HUES64 (cell line): Measurements from ENCODE around the gene CDH6.

Experiments used
- H3K27ac ChIP-seq: 2 replicates; pipeline ENCODE4 v1.7.0; 2013; ENCODE audit warnings: low read depth, low read length, inconsistent platforms
- H3K27me3 ChIP-seq: 2 replicates; pipeline ENCODE4 v1.6.1; 2013; ENCODE audit warnings: mild to moderate bottlenecking, low read length; ENCODE audit not compliant: insufficient read depth
- H3K36me3 ChIP-seq: 2 replicates; pipeline ENCODE4 v1.6.1; 2013; ENCODE audit warnings: mild to moderate bottlenecking, low read length; ENCODE audit not compliant: insufficient read depth
- H3K4me1 ChIP-seq: 2 replicates; pipeline ENCODE4 v1.6.1; 2013; ENCODE audit warnings: mild to moderate bottlenecking, low read length, moderate library complexity; ENCODE audit not compliant: insufficient read depth
- H3K4me3 ChIP-seq: 2 replicates; pipeline ENCODE4 v1.5.1; 2013; ENCODE audit warnings: mild to moderate bottlenecking, low read length, moderate library complexity
- H3K9ac ChIP-seq: 2 replicates; pipeline ENCODE4 v1.6.1; 2013; ENCODE audit warnings: mild to moderate bottlenecking, low read depth, low read length
- H3K9me3 ChIP-seq: 2 replicates; pipeline ENCODE4 v1.6.1; 2013; ENCODE audit warnings: low read depth, low read length; ENCODE audit not compliant: insufficient read depth
- WGBS: fragments of 150-250, 120-280 bp; methylation state at CpG from one replicate; pipeline ENCODE4 v1.1.7; 2013; ENCODE audit warnings: missing lambda C conversion rate; 5-methylcytosine and 5-hydroxymethylcytosine counted together

Gene CDH6

DNA sequence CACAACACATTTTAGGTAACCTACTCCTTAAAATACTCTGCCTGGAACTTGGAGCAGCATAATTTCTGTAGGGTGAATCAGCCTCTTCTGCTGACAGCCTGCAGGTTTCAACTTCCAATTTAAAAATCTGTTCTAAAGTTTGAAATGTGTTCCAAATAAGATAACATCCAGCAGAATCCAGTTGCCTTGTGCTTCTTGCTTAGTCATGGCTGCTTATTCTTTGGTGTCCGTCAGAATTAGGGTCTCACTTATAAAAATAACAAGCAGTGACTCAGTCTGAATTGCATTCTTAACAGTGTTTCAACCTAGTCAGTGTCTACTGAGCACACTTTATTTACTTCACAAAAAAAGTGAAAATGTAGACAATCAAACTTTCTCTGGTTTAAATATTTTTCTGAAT lies 3.7 kb downstream of the CDH6 start:
- no peaks in the 10 kb centered on the region for H3K9me3 ChIP-seq
- WGBS, result 81% methylated on average over 1 of the region's 1 CpG

DNA sequence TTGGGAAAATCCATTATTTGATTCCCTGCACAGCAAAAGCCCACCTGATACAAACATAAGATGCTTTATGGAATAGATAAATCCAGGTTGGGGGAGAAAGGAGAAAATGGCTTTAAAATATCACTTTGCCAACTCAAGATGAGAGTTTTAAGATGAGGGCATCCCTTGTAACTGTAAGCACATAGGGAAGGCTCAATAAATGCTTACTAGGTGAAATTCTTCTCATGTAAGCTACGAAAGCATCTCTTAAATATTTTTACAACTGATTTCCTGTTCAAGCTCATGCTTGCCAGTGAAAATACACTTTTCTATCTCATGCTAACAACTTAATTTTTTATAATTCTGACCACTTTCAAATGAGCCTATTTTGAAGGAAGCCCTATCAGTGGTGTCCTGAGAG lies 11.5 kb downstream of the CDH6 start:
- Histone ChIP-seq H3K27ac (no peak overlapping the region), H3K4me3 (no peak overlapping the region), H3K9me3 (no peaks in the 10 kb centered on the region), H3K36me3 (peaks cover 14% of the 10 kb centered on the region; the same call in 1 of the 2 replicates), H3K9ac (no peak overlapping the region), H3K27me3 (no peaks in the 10 kb centered on the region), H3K4me1 (no peaks in the 10 kb centered on the region)
- 92% methylated on average over 1 of the region's 1 CpG for WGBS

More for the DNA sequence above, 3.7 kb downstream of the CDH6 start:
- peaks cover 39% of the 10 kb centered on the region for H3K27me3 ChIP-seq
- no peak overlapping the region; the same call in 1 of the 2 replicates for H3K4me3 ChIP-seq
- no peak overlapping the region for H3K27ac ChIP-seq
- H3K4me1 ChIP-seq, result peaks cover 26% of the 10 kb centered on the region
- peaks cover 5% of the 10 kb centered on the region; the same call in 1 of the 2 replicates for H3K36me3 ChIP-seq
- no peak overlapping the region for H3K9ac ChIP-seq

DNA sequence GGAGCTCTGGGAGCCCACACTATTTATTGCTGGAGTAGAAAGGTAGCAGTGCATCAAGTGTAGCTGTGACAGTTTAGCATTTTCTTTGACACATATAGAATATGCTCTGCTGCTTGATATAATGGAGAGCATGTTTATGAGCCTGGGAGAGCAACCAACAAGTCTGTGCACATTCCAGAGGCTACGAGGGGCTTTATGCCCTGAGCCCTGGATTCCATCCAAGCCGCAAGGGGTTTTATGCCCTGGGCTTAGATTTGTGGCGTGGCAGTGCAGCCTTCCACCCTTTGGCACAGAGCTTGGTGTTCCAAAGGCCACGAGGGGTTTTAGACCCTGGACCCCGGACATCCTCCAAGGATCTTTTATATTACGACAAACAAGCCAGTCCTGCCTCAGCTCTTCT lies 14.6 kb downstream of the CDH6 start:
- Histone ChIP-seq H3K27me3 (no peaks in the 10 kb centered on the region), H3K9ac (no peak overlapping the region), H3K27ac (no peak overlapping the region), H3K9me3 (no peaks in the 10 kb centered on the region), H3K4me1 (peaks cover under 1% of the 10 kb centered on the region; the same call in 1 of the 2 replicates), H3K4me3 (no peak overlapping the region), H3K36me3 (peaks cover 10% of the 10 kb centered on the region; the same call in 1 of the 2 replicates)
- 96% methylated on average over 6 of the region's 6 CpGs for WGBS

DNA sequence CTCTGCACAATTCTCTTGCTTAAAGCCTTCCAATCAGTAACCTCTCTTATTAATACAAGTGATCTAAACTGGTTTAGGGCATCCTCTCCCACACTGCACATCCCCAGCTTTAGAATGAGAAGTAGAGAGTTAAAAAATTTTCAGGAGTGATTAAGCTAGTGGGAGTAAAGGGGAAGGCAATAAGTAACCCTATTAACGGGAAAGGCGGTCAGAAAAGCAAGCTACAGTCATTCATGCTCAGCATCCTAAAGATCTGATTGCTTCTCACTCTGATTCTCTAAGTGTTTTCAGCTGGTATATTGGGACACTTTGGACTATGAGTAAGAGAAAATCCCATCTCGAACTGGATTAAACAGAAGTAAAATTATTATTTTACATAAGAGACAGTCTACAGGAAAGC lies 15.8 kb downstream of the CDH6 start:
- Histone ChIP-seq H3K4me1 (peaks cover 12% of the 10 kb centered on the region; the same call in 1 of the 2 replicates), H3K4me3 (no peak overlapping the region), H3K36me3 (peaks cover 10% of the 10 kb centered on the region; the same call in 1 of the 2 replicates), H3K9ac (no peak overlapping the region), H3K27me3 (no peaks in the 10 kb centered on the region), H3K27ac (no peak overlapping the region), H3K9me3 (no peaks in the 10 kb centered on the region)
- 98% methylated on average over 2 of the region's 3 CpGs for WGBS

DNA sequence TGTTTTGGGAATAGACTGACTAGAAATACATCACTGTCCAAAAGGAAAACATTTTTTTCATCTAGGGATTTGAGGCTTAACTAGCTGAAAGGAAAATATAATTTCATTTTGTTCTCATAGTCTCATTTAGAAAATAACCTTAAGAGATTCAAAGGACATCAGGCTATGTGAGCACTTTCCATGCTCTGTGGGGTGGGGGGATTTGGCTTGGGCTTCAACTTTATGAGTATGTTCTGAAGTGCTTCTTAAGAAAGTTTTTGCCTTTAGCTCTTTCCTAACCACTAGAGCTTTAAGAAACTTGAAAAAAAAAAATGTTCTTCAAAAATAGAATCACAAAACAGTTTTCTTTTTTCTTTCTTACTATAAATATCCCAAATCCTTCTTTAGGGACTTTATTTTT lies 17.6 kb downstream of the CDH6 start:
- Histone ChIP-seq H3K9me3 (no peaks in the 10 kb centered on the region), H3K27ac (no peak overlapping the region), H3K27me3 (no peaks in the 10 kb centered on the region), H3K4me1 (peaks cover 12% of the 10 kb centered on the region; the same call in 1 of the 2 replicates), H3K4me3 (no peak overlapping the region), H3K9ac (no peak overlapping the region), H3K36me3 (peaks cover 4% of the 10 kb centered on the region; the same call in 1 of the 2 replicates)

DNA sequence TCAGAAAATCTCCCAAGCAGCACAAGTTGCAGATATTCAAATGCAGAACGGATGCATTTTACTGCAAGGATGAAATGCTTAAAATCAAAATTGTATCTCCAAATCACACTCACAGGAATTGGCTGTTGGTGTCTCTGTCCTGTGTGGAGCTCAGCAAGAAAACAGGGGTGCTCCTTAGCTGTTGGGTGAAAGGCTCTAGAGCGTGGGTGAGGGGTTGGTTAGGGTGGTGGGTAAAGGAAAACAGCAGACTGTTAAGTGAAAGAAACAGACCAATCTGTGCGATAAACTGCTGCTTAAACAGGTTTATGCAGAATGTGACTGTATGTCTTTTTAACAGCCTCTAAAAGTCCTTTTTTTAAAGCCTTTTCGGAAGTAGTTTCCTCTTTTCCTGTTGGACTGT lies 19.8 kb downstream of the CDH6 start:
- Histone ChIP-seq H3K27me3 (no peaks in the 10 kb centered on the region), H3K4me1 (peaks cover 12% of the 10 kb centered on the region; the same call in 1 of the 2 replicates), H3K4me3 (no peak overlapping the region), H3K27ac (no peak overlapping the region), H3K9ac (no peak overlapping the region), H3K36me3 (no peaks in the 10 kb centered on the region; the same call in 1 of the 2 replicates), H3K9me3 (no peaks in the 10 kb centered on the region)
- WGBS, result 94% methylated on average over 4 of the region's 4 CpGs

DNA sequence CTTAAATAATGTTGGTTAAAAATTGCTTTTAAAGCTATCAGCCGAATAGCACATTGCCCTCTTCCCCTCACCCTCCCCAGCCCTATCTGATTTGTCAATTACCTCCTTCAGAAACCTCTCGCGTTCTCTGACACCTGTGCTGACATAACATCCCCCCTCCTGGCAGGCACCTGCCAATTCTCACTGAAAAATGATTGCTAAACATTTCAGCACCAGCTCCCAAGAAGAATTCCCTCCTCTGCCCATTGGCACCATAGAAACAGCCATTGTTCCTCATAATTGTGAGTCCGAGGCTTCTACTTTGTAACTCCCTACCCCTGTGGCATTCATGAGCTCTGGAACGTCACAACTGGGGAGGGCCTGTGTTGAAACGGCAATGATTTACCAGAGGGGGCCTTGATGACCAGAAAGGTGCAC lies 20.2 kb downstream of the CDH6 start:
- Histone ChIP-seq H3K9me3 (no peaks in the 10 kb centered on the region), H3K27ac (no peak overlapping the region), H3K9ac (no peak overlapping the region), H3K36me3 (no peaks in the 10 kb centered on the region; the same call in 1 of the 2 replicates), H3K4me3 (no peak overlapping the region), H3K27me3 (no peaks in the 10 kb centered on the region), H3K4me1 (peaks cover 12% of the 10 kb centered on the region; the same call in 1 of the 2 replicates)
- 77% methylated on average over 6 of the region's 6 CpGs for WGBS

DNA sequence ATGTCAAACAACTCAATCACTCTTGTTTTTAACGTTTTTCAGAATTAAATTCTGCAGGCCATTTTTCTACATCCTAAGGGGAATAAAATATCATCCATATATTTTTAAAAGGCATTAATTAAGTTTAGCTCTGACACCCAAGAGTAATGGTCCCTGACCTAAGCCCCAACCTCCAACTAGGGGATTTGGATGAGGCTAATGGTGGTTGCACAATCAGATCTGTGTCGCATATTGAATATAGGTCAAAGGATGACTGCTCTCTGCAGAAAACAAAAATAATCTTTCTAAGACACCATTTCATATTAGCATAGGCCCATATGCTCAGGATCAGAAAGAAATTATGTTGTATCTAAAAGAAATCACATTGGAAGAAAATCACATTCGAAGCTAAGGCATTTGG lies 20.7 kb downstream of the CDH6 start:
- peaks cover 12% of the 10 kb centered on the region; the same call in 1 of the 2 replicates for H3K4me1 ChIP-seq
- H3K27ac ChIP-seq, result no peak overlapping the region
- H3K27me3 ChIP-seq, result no peaks in the 10 kb centered on the region
- H3K9me3 ChIP-seq, result no peaks in the 10 kb centered on the region
- no peaks in the 10 kb centered on the region; the same call in 1 of the 2 replicates for H3K36me3 ChIP-seq
- 86% methylated on average over 2 of the region's 3 CpGs for WGBS
- H3K4me3 ChIP-seq, result no peak overlapping the region
- no peak overlapping the region for H3K9ac ChIP-seq

DNA sequence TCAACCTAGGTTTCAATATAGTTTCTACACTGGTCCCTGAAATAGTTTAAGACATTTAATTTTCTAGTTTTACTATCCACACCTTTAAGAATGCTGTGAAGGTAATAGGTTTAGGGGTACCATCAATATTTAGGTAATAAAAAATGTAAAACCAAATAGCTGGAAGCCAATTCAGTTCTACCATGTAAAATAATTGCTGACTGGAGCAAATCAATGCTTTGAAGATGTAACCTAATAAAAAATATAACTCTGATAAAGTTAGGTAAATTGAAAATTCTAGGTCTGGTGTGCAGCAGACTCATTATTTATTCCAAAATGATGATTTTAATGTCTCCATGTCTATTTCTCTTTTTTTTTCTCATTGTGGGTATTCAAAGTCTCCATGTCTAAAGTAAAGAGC lies 21.8 kb downstream of the CDH6 start:
- Histone ChIP-seq H3K27me3 (no peaks in the 10 kb centered on the region), H3K9ac (no peak overlapping the region), H3K4me3 (no peak overlapping the region), H3K4me1 (peaks cover 12% of the 10 kb centered on the region; the same call in 1 of the 2 replicates), H3K36me3 (no peaks in the 10 kb centered on the region; the same call in 1 of the 2 replicates), H3K9me3 (no peaks in the 10 kb centered on the region), H3K27ac (no peak overlapping the region)

DNA sequence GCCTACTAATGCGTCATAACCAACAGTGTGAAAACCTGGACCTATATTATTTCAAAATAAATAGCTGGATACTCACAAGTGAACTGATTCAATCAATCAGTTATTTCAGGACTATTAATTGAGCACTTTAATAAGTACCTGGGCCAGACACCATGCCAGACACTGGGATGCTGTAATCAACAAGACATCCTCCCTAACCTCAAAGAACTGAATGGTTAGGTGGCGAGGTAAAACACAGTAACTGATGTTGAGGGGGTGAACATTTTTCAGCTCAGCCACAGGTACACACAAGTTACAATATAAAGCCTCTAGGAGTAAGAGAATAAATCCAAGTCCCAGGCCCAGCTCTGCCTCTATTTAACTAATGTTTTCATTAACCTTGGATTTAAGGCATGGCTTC lies 24.0 kb downstream of the CDH6 start:
- Histone ChIP-seq H3K4me3 (no peak overlapping the region), H3K9ac (no peak overlapping the region), H3K27ac (no peak overlapping the region), H3K36me3 (no peaks in the 10 kb centered on the region; the same call in 1 of the 2 replicates), H3K9me3 (no peaks in the 10 kb centered on the region), H3K27me3 (no peaks in the 10 kb centered on the region), H3K4me1 (peaks cover 12% of the 10 kb centered on the region; the same call in 1 of the 2 replicates)
- WGBS, result 83% methylated on average over 1 of the region's 2 CpGs

DNA sequence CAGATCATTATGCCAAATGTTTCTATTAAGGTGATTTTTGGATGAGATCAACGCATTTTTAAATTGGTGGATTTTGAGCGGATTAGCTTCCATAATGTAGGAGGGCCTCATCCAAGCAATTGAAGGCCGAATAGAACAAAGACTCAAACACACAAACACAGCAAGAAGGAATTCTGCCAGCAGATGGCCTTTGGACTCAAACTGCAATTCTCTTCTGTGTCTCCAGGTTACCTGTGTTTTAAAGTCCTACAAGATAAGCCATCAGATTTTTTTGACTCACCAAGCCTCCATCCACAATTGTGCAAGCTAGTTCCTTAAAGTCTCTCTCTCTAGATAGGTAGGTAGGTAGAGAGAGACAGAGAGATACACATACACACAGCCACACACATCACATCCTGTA lies 25.5 kb downstream of the CDH6 start:
- H3K9me3 ChIP-seq, result no peaks in the 10 kb centered on the region
- H3K27ac ChIP-seq, result no peak overlapping the region
- no peaks in the 10 kb centered on the region; the same call in 1 of the 2 replicates for H3K36me3 ChIP-seq
- 0 out of 2 replicates have a peak, but pooled peaks cover 2% of the 10 kb centered on the region for H3K4me1 ChIP-seq
- no peaks in the 10 kb centered on the region for H3K27me3 ChIP-seq
- no peak overlapping the region for H3K9ac ChIP-seq
- no peak overlapping the region for H3K4me3 ChIP-seq
- WGBS, result 95% methylated on average over 3 of the region's 3 CpGs

DNA sequence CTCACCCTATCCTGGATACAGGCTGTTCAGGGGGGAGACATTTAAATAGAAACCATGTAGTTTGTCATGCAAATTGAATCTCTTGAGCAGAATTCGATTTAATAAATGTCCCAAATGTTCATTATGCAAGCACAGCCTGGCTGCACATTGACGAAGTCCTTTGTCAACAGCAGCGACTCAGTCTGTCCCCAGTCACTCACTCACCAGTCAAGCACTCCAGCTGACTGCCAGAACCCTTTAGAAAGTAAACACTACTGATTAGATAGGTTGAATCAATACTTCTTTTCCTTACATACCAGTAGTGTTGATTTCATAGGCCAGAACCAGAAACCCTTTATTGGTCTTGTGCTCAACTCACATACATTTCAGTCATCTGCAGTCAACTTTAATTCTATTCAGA lies 27.5 kb downstream of the CDH6 start:
- Histone ChIP-seq H3K9ac (no peak overlapping the region), H3K27ac (no peak overlapping the region), H3K4me1 (no peaks in the 10 kb centered on the region), H3K4me3 (no peak overlapping the region), H3K9me3 (no peaks in the 10 kb centered on the region), H3K36me3 (no peaks in the 10 kb centered on the region; the same call in 1 of the 2 replicates), H3K27me3 (no peaks in the 10 kb centered on the region)
- WGBS, result 60% methylated on average over 3 of the region's 3 CpGs
